GM23248 (cell line): ENCODE results near the gene SUPV3L1.

Experiments used
- EZH2 ChIP-seq: fragments of 200-600 bp; sonication (generic); IDR thresholded peaks from 2 replicates; pipeline ENCODE4 v1.6.1; 2018; ENCODE audit warnings: antibody characterized with exemption, mild to moderate bottlenecking; ENCODE audit not compliant: insufficient read depth, poor library complexity, severe bottlenecking
- EZH2phosphoT487 ChIP-seq: fragments of 200-600 bp; sonication (generic); IDR thresholded peaks from 2 replicates; pipeline ENCODE4 v1.6.1; 2018; ENCODE audit warnings: antibody characterized with exemption, moderate library complexity, mild to moderate bottlenecking, low read depth; ENCODE audit not compliant: insufficient read depth

GRCh38 chr10:69247313-69247710 lies 67.3 kb downstream of the SUPV3L1 start:
- TF ChIP-seq EZH2, result no peak
- no peak for TF ChIP-seq EZH2phosphoT487
